Measurements from ENCODE around the gene SCAI.

The SCAI gene

DNA sequence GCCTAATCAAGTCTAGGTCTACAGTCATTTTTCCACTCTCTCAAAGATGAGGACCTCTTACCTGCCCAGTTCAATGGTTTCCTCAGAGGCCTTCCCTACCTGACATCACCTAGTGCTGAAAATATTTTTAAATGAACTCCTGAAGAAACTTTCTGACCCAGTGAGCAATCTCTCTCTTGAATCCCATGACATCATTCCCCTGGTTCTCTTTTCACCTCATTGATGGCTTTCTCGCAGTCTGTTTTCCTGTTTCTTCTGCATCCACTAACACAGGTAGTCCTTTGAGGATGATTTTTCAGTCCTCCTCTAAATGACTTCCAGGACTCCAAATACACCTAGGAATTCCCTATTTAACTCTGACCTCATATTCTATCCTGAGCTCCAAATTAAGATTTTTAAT, 40.3 kb downstream of the SCAI start:
- FAIRE-seq (no peak), DNase-seq (ENCODE audit: insufficient read length, low spot score) (no peak)
- TF ChIP-seq, protein P1, sequence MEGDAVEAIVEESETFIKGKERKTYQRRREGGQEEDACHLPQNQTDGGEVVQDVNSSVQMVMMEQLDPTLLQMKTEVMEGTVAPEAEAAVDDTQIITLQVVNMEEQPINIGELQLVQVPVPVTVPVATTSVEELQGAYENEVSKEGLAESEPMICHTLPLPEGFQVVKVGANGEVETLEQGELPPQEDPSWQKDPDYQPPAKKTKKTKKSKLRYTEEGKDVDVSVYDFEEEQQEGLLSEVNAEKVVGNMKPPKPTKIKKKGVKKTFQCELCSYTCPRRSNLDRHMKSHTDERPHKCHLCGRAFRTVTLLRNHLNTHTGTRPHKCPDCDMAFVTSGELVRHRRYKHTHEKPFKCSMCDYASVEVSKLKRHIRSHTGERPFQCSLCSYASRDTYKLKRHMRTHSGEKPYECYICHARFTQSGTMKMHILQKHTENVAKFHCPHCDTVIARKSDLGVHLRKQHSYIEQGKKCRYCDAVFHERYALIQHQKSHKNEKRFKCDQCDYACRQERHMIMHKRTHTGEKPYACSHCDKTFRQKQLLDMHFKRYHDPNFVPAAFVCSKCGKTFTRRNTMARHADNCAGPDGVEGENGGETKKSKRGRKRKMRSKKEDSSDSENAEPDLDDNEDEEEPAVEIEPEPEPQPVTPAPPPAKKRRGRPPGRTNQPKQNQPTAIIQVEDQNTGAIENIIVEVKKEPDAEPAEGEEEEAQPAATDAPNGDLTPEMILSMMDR (IDR thresholded peaks at IDR 0.05; ENCODE audit: insufficient read depth, missing control alignments), result no peak

DNA sequence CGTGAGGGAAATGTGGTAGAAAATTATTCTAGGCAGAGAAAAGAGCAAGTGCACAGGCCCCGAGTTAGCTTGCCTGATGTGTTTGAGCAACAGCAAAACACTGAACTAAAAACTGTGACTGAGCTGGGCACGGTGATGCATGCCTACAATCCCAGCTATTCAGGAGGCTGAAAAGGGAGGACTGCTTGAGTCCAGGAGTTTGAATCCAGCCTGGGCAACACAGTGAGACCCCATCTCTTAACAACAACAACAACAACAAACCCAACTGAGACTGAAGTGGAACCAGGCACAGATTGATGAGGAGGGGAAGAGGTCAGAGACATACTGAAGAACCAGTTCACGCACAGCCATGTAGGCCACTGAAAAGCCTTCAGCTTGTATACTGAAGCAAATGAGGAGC, 42.5 kb downstream of the SCAI start:
- FAIRE-seq, result no peak
- DNase-seq (ENCODE audit: insufficient read length, low spot score), result no peak
- TF ChIP-seq, protein P1 (IDR thresholded peaks at IDR 0.05; ENCODE audit: insufficient read depth, missing control alignments), result no peak

- FAIRE-seq (no peak), DNase-seq (ENCODE audit: insufficient read length, low spot score) (no peak)
- TF ChIP-seq, protein P1 (IDR thresholded peaks at IDR 0.05; ENCODE audit: insufficient read depth, missing control alignments), result no peak
These were observed 43.5 kb downstream of the SCAI start for GRCh38 chr9:125099816-125100215.

- TF ChIP-seq, protein P1 (IDR thresholded peaks at IDR 0.05; ENCODE audit: insufficient read depth, missing control alignments), result no peak
- no peak for FAIRE-seq
- DNase-seq (ENCODE audit: insufficient read length, low spot score), result no peak
These were observed 47.4 kb downstream of the SCAI start for GRCh38 chr9:125095821-125096443.

- DNase-seq (ENCODE audit: insufficient read length, low spot score), result no peak
- no peak for FAIRE-seq
- TF ChIP-seq, protein P1 (IDR thresholded peaks at IDR 0.05; ENCODE audit: insufficient read depth, missing control alignments), result no peak
These were observed 52.2 kb downstream of the SCAI start for GRCh38 chr9:125091121-125091520.

- TF ChIP-seq, protein P1 (IDR thresholded peaks at IDR 0.05; ENCODE audit: insufficient read depth, missing control alignments), result no peak
- DNase-seq (ENCODE audit: insufficient read length, low spot score) (no peak), FAIRE-seq (no peak)
These were observed 54.0 kb downstream of the SCAI start for GRCh38 chr9:125089331-125089730.

DNA sequence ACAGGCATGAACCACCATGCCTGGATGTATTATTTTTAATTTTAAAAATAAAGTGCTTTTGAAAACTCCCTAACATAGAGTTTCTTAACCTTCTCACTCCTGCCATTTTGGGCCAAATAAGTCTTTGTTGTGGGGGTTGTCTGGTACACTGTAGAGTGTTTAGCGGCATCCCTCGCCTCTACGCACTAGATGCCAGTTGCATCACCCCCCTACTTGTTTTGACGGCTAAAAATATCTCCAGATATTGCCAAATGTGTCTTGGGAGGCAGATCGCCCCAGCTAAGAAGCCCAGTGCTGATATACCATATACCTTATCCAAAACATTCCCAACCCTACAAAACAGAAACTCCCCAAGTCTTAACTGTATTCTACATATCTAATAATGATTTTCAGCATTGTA, 54.6 kb downstream of the SCAI start:
- DNase-seq (ENCODE audit: insufficient read length, low spot score), result no peak
- FAIRE-seq, result no peak
- TF ChIP-seq, protein P1 (IDR thresholded peaks at IDR 0.05; ENCODE audit: insufficient read depth, missing control alignments), result no peak

All from D721Med (cell line).